ENCODE measurements around the gene NSMCE3.

NSMCE3 gene

GRCh38 chr15:29269485-29270168, at the start of gene NSMCE3:
TSS of gene NSMCE3 (minus strand) at chr15:29269822. CDS start at chr15:29269705, 117 bp downstream.
- Histone ChIP-seq H4K20me1 (peaks cover 4 to 33% (median 23%) of the 10 kb centered on the region in 11 experiments; a peak in 18 of 22 replicates), H3K36me3 (no peaks in the 10 kb centered on the region), H3K4me1 (peaks cover 32 to 56% (median 41%) of the 10 kb centered on the region in 10 experiments), H3K4me3 (peak within 1 kb of the TSS; percentile 73 to 97 (median 86)), H3K9me3 (replicated peaks in 1 of 11) (no peaks in the 10 kb centered on the region), H3K4me2 (peak within 1 kb of the TSS; percentile 90 to 99 (median 96)), H3K27me3 (no peaks in the 10 kb centered on the region), H3K27ac (peak within 1 kb of the TSS; percentile 79 to 95 (median 89)), H3K9ac (peak within 1 kb of the TSS; percentile 78 to 95 (median 92))
- TF ChIP-seq Cebpa-rat (IDR thresholded peaks at IDR 0.05), result no peak

GRCh38 chr15:29316422-29316821, 46.8 kb upstream of the NSMCE3 start:
- no peaks in the 10 kb centered on the region for H4K20me1 ChIP-seq
- TF ChIP-seq Cebpa-rat (IDR thresholded peaks at IDR 0.05), result 0 out of 22 replicates have a peak, but pooled peaks of 1 of the 11 experiments have one; percentile 20
- H3K9me3 ChIP-seq (replicated peaks in 1 of 11), result peaks cover 0 to 11% (median 8%) of the 10 kb centered on the region in 11 experiments; a peak in 8 of 22 replicates
- no peak overlapping the region for H3K9ac ChIP-seq
- H3K4me2 ChIP-seq, result no peak overlapping the region
- H3K36me3 ChIP-seq, result no peaks in the 10 kb centered on the region
- no peak overlapping the region for H3K27ac ChIP-seq
- no peaks in the 10 kb centered on the region; a peak in 1 of 20 replicates for H3K4me1 ChIP-seq
- no peak overlapping the region for H3K4me3 ChIP-seq
- no peaks in the 10 kb centered on the region for H3K27me3 ChIP-seq

GRCh38 chr15:29312387-29312786, 42.8 kb upstream of the NSMCE3 start:
- Histone ChIP-seq H3K9me3 (replicated peaks in 1 of 11) (no peaks in the 10 kb centered on the region), H3K27ac (no peak overlapping the region), H4K20me1 (no peaks in the 10 kb centered on the region), H3K27me3 (no peaks in the 10 kb centered on the region), H3K9ac (no peak overlapping the region), H3K36me3 (no peaks in the 10 kb centered on the region), H3K4me1 (peaks cover 0 to 7% (median 0%) of the 10 kb centered on the region in 10 experiments; a peak in 4 of 20 replicates), H3K4me3 (no peak overlapping the region), H3K4me2 (no peak overlapping the region)
- TF ChIP-seq Cebpa-rat (IDR thresholded peaks at IDR 0.05), result no peak

GRCh38 chr15:29311696-29312095, 42.1 kb upstream of the NSMCE3 start:
- H3K9ac ChIP-seq, result no peak overlapping the region
- H3K9me3 ChIP-seq (replicated peaks in 1 of 11), result no peaks in the 10 kb centered on the region
- no peak overlapping the region for H3K4me2 ChIP-seq
- no peaks in the 10 kb centered on the region for H3K27me3 ChIP-seq
- H3K4me3 ChIP-seq, result no peak overlapping the region
- H4K20me1 ChIP-seq, result no peaks in the 10 kb centered on the region
- H3K4me1 ChIP-seq, result peaks cover 0 to 7% (median 0%) of the 10 kb centered on the region in 10 experiments; a peak in 4 of 20 replicates
- no peaks in the 10 kb centered on the region for H3K36me3 ChIP-seq
- H3K27ac ChIP-seq, result no peak overlapping the region
- no peak for TF ChIP-seq Cebpa-rat (IDR thresholded peaks at IDR 0.05)

GRCh38 chr15:29309139-29309538, 39.5 kb upstream of the NSMCE3 start:
- Histone ChIP-seq H3K4me1 (peaks cover 0 to 7% (median 0%) of the 10 kb centered on the region in 10 experiments; a peak in 4 of 20 replicates), H3K9me3 (replicated peaks in 1 of 11) (no peaks in the 10 kb centered on the region), H3K27ac (no peak overlapping the region), H3K4me3 (no peak overlapping the region), H3K4me2 (no peak overlapping the region), H3K9ac (no peak overlapping the region), H4K20me1 (no peaks in the 10 kb centered on the region), H3K36me3 (no peaks in the 10 kb centered on the region), H3K27me3 (no peaks in the 10 kb centered on the region)
- TF ChIP-seq Cebpa-rat (IDR thresholded peaks at IDR 0.05), result no peak

- H3K27ac ChIP-seq, result no peak overlapping the region
- no peak overlapping the region for H3K4me3 ChIP-seq
- H4K20me1 ChIP-seq, result no peaks in the 10 kb centered on the region
- H3K4me2 ChIP-seq, result no peak overlapping the region
- H3K36me3 ChIP-seq, result no peaks in the 10 kb centered on the region
- no peaks in the 10 kb centered on the region for H3K27me3 ChIP-seq
- no peak for TF ChIP-seq Cebpa-rat (IDR thresholded peaks at IDR 0.05)
- no peaks in the 10 kb centered on the region for H3K9me3 ChIP-seq (replicated peaks in 1 of 11)
- H3K4me1 ChIP-seq, result peaks cover 0 to 7% (median 0%) of the 10 kb centered on the region in 10 experiments; a peak in 4 of 20 replicates
- H3K9ac ChIP-seq, result no peak overlapping the region
Observed at GRCh38 chr15:29308299-29308698, 38.7 kb upstream of the NSMCE3 start.

- peaks cover 0 to 7% (median 0%) of the 10 kb centered on the region in 10 experiments; a peak in 3 of 20 replicates for H3K4me1 ChIP-seq
- no peaks in the 10 kb centered on the region for H3K36me3 ChIP-seq
- no peaks in the 10 kb centered on the region for H3K9me3 ChIP-seq (replicated peaks in 1 of 11)
- no peak overlapping the region for H3K27ac ChIP-seq
- no peak overlapping the region for H3K9ac ChIP-seq
- H3K27me3 ChIP-seq, result no peaks in the 10 kb centered on the region
- no peak overlapping the region for H3K4me3 ChIP-seq
- no peak overlapping the region for H3K4me2 ChIP-seq
- TF ChIP-seq Cebpa-rat (IDR thresholded peaks at IDR 0.05), result no peak
- H4K20me1 ChIP-seq, result no peaks in the 10 kb centered on the region
Observed at GRCh38 chr15:29305556-29305955, 35.9 kb upstream of the NSMCE3 start.

- no peaks in the 10 kb centered on the region for H3K27me3 ChIP-seq
- TF ChIP-seq Cebpa-rat (IDR thresholded peaks at IDR 0.05), result no peak
- no peak overlapping the region for H3K27ac ChIP-seq
- H3K9me3 ChIP-seq (replicated peaks in 1 of 11), result no peaks in the 10 kb centered on the region
- H3K4me1 ChIP-seq, result no peaks in the 10 kb centered on the region
- H3K36me3 ChIP-seq, result no peaks in the 10 kb centered on the region
- no peak overlapping the region for H3K4me3 ChIP-seq
- no peak overlapping the region for H3K4me2 ChIP-seq
- H3K9ac ChIP-seq, result no peak overlapping the region
- no peaks in the 10 kb centered on the region for H4K20me1 ChIP-seq
Observed at GRCh38 chr15:29302871-29303270, 33.2 kb upstream of the NSMCE3 start.

- no peaks in the 10 kb centered on the region for H4K20me1 ChIP-seq
- H3K4me3 ChIP-seq, result no peak overlapping the region
- no peak for TF ChIP-seq Cebpa-rat (IDR thresholded peaks at IDR 0.05)
- H3K27me3 ChIP-seq, result no peaks in the 10 kb centered on the region
- peaks cover 0 to 7% (median 0%) of the 10 kb centered on the region in 11 experiments; a peak in 3 of 22 replicates for H3K9me3 ChIP-seq (replicated peaks in 1 of 11)
- H3K9ac ChIP-seq, result no peak overlapping the region
- no peak overlapping the region for H3K27ac ChIP-seq
- no peaks in the 10 kb centered on the region for H3K36me3 ChIP-seq
- H3K4me2 ChIP-seq, result no peak overlapping the region
- no peaks in the 10 kb centered on the region for H3K4me1 ChIP-seq
Observed at GRCh38 chr15:29299784-29300183, 30.2 kb upstream of the NSMCE3 start.

GRCh38 chr15:29299331-29299730, 29.7 kb upstream of the NSMCE3 start:
- Histone ChIP-seq H4K20me1 (no peaks in the 10 kb centered on the region), H3K36me3 (no peaks in the 10 kb centered on the region), H3K27me3 (no peaks in the 10 kb centered on the region), H3K4me1 (no peaks in the 10 kb centered on the region), H3K4me3 (no peak overlapping the region), H3K9ac (no peak overlapping the region), H3K4me2 (no peak overlapping the region), H3K9me3 (replicated peaks in 1 of 11) (peaks cover 0 to 7% (median 0%) of the 10 kb centered on the region in 11 experiments; a peak in 3 of 22 replicates), H3K27ac (no peak overlapping the region)
- TF ChIP-seq Cebpa-rat (IDR thresholded peaks at IDR 0.05), result no peak
